A549 (cell line): ENCODE measurements around the gene PLCH1.

ENCODE experiments used
- CBX2 ChIP-seq: fragments of 200-600 bp; sonication (generic); IDR thresholded peaks from 2 replicates; pipeline ENCODE4 v1.6.1; 2016; ENCODE audit warnings: low read depth, mild to moderate bottlenecking, borderline replicate concordance
- CTCF ChIP-seq: fragments of >200 bp; sonication (Bioruptor Twin); formaldehyde crosslinking; IDR thresholded peaks from 3 replicates; pipeline ENCODE4 v1.5.1; 2016
- KDM1A ChIP-seq: fragments of 200-600 bp; sonication (generic); IDR thresholded peaks from 2 replicates; pipeline ENCODE4 v1.6.1; 2016; ENCODE audit warnings: low read depth, mild to moderate bottlenecking
- MAZ ChIP-seq: fragments of 150-350 bp; IDR thresholded peaks from 2 replicates; pipeline ENCODE4 v1.6.1; 2014; ENCODE audit warnings: antibody characterized with exemption, low read depth, low read length, borderline replicate concordance
- MYC ChIP-seq: IDR thresholded peaks from 2 replicates; pipeline ENCODE4 v1.6.1; 2012; ENCODE audit warnings: mild to moderate bottlenecking, inconsistent platforms, low read length, improper control_type of control experiment, borderline replicate concordance
- PBX3 ChIP-seq: IDR thresholded peaks from 2 replicates; pipeline ENCODE4 v1.6.1; 2012
- POLR2A ChIP-seq: IDR thresholded peaks from 2 replicates; pipeline ENCODE4 v1.6.1; 2012; ENCODE audit warnings: mild to moderate bottlenecking, low read length
- REST ChIP-seq: fragments of 200-600 bp; sonication (generic); IDR thresholded peaks from 2 replicates; pipeline ENCODE4 v1.6.1; 2016; ENCODE audit warnings: antibody characterized with exemption, mild to moderate bottlenecking, moderate library complexity
- RFX5 ChIP-seq: fragments of 450-650 bp; IDR thresholded peaks from 2 replicates; pipeline ENCODE4 v1.7.1; 2014; ENCODE audit warnings: antibody characterized with exemption, mild to moderate bottlenecking, moderate library complexity
- SREBF2 ChIP-seq: fragments of 450-650 bp; IDR thresholded peaks from 2 replicates; pipeline ENCODE4 v1.6.1; 2014; ENCODE audit warnings: mild to moderate bottlenecking, moderate library complexity

GRCh38 chr3:155496206-155496605 is 248.7 kb downstream of the PLCH1 start:
- TF ChIP-seq CTCF (no peak), PBX3 (no peak), SREBF2 (no peak), KDM1A (no peak), POLR2A (no peak), CBX2 (no peak), RFX5 (no peak), MYC (no peak), REST (no peak), MAZ (no peak)
